Measurements from ENCODE around the gene SLC27A1. TPM values are rescaled to one million over a fixed set of nuclear protein-coding genes. Genes with fewer than 3 reads are reported as not detected.

SLC27A1 gene
- total and polyA plus RNA-seq, 9 of the 15 experiments (the other 6 are each of a cell fraction or from before 2014, with no cell fraction given): 0.06 to 3.0 (median 1.1) TPM

- TF ChIP-seq, protein P1, sequence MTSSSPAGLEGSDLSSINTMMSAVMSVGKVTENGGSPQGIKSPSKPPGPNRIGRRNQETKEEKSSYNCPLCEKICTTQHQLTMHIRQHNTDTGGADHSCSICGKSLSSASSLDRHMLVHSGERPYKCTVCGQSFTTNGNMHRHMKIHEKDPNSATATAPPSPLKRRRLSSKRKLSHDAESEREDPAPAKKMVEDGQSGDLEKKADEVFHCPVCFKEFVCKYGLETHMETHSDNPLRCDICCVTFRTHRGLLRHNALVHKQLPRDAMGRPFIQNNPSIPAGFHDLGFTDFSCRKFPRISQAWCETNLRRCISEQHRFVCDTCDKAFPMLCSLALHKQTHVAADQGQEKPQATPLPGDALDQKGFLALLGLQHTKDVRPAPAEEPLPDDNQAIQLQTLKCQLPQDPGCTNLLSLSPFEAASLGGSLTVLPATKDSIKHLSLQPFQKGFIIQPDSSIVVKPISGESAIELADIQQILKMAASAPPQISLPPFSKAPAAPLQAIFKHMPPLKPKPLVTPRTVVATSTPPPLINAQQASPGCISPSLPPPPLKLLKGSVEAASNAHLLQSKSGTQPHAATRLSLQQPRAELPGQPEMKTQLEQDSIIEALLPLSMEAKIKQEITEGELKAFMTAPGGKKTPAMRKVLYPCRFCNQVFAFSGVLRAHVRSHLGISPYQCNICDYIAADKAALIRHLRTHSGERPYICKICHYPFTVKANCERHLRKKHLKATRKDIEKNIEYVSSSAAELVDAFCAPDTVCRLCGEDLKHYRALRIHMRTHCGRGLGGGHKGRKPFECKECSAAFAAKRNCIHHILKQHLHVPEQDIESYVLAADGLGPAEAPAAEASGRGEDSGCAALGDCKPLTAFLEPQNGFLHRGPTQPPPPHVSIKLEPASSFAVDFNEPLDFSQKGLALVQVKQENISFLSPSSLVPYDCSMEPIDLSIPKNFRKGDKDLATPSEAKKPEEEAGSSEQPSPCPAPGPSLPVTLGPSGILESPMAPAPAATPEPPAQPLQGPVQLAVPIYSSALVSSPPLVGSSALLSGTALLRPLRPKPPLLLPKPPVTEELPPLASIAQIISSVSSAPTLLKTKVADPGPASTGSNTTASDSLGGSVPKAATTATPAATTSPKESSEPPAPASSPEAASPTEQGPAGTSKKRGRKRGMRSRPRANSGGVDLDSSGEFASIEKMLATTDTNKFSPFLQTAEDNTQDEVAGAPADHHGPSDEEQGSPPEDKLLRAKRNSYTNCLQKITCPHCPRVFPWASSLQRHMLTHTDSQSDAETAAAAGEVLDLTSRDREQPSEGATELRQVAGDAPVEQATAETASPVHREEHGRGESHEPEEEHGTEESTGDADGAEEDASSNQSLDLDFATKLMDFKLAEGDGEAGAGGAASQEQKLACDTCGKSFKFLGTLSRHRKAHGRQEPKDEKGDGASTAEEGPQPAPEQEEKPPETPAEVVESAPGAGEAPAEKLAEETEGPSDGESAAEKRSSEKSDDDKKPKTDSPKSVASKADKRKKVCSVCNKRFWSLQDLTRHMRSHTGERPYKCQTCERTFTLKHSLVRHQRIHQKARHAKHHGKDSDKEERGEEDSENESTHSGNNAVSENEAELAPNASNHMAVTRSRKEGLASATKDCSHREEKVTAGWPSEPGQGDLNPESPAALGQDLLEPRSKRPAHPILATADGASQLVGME (CRISPR knock-in tag; IDR thresholded peaks at IDR 0.05): no peak
- TF ChIP-seq ZFP30 (CRISPR knock-in tag; IDR thresholded peaks at IDR 0.05; ENCODE audit: borderline replicate concordance) (no peak), CCAR2 (IDR thresholded peaks at IDR 0.05; ENCODE audit: low read depth, low read length) (no peak), ZNF24 (IDR thresholded peaks at IDR 0.05) (no peak), ZKSCAN3 (CRISPR knock-in tag; IDR thresholded peaks at IDR 0.05) (no peak), ZFP1 (CRISPR knock-in tag; IDR thresholded peaks at IDR 0.05) (no peak), E4F1 (CRISPR knock-in tag; IDR thresholded peaks at IDR 0.05; ENCODE audit: borderline replicate concordance) (no peak), THRAP3 (IDR thresholded peaks at IDR 0.05; ENCODE audit: borderline replicate concordance) (no peak), ZNF384 (IDR thresholded peaks at IDR 0.05; ENCODE audit: low read depth, low read length) (peak; percentile 61), ARNT (IDR thresholded peaks at IDR 0.05) (peak in 1 of 2 experiments; percentile 39; a peak in 1 of 4 replicates), TFAP4 (CRISPR knock-in tag; IDR thresholded peaks at IDR 0.05; ENCODE audit: borderline replicate concordance) (peak; percentile 70; the same call in 1 of the 2 replicates), MTF1 (CRISPR knock-in tag; IDR thresholded peaks at IDR 0.05; ENCODE audit: borderline replicate concordance) (no peak), KLF13 (tag; IDR thresholded peaks at IDR 0.05; ENCODE audit: borderline replicate concordance, low read depth) (peak; percentile 49; the same call in 1 of the 2 replicates), FOS (IDR thresholded peaks at IDR 0.05; ENCODE audit: extremely low read depth, insufficient read length) (no peak), BRF1 (IDR thresholded peaks at IDR 0.05; ENCODE audit: borderline replicate concordance, extremely low read depth, insufficient read length) (no peak), ZNF12 (CRISPR knock-in tag; IDR thresholded peaks at IDR 0.05) (no peak)
- TF ChIP-seq, protein P2, sequence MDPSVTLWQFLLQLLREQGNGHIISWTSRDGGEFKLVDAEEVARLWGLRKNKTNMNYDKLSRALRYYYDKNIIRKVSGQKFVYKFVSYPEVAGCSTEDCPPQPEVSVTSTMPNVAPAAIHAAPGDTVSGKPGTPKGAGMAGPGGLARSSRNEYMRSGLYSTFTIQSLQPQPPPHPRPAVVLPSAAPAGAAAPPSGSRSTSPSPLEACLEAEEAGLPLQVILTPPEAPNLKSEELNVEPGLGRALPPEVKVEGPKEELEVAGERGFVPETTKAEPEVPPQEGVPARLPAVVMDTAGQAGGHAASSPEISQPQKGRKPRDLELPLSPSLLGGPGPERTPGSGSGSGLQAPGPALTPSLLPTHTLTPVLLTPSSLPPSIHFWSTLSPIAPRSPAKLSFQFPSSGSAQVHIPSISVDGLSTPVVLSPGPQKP (CRISPR knock-in tag; IDR thresholded peaks at IDR 0.05): no peak
Measured at GRCh38 chr19:17424743-17425365, 45.5 kb upstream of the SLC27A1 start (continued).
